WTC11 (cell line): ENCODE data around the gene TRMT11. TPM values are rescaled to one million over a fixed set of nuclear protein-coding genes. Genes with fewer than 3 reads are reported as not detected.

Experiments used
- ATAC-seq: fragments of 200-7000 bp; cut with Tn5 transposase; 2 replicates; pipeline ENCODE4 v1.10.0; 2021; ENCODE audit warnings: mild to moderate bottlenecking, moderate library complexity
- CTCF ChIA-PET: fragments of 300-600 bp; sonication (Branson Sonifier 250); formaldehyde crosslinking; loops from one replicate; lab custom pipeline; 2021; ENCODE audit warnings: antibody characterized with exemption; lab: Charles Lee
- POLR2A ChIA-PET: fragments of 350-600 bp; sonication (Branson Sonifier 250); formaldehyde crosslinking; loops from one replicate; lab custom pipeline; 2021; ENCODE audit warnings: antibody characterized with exemption; lab: Charles Lee
- DNase-seq: peaks from one replicate; pipeline ENCODE4 v3.0.0; 2021; ENCODE audit warnings: low spot score
- H3K27ac Mint-ChIP-seq: 2 replicates; pipeline ENCODE4 v1.8.0; 2021; ENCODE audit warnings: mixed read lengths
- H3K27me3 Mint-ChIP-seq: 2 replicates; pipeline ENCODE4 v1.8.0; 2021; ENCODE audit warnings: low read depth, mild to moderate bottlenecking, moderate library complexity, mixed read lengths
- H3K36me3 Mint-ChIP-seq: 2 replicates; pipeline ENCODE4 v1.8.0; 2021; ENCODE audit warnings: mixed read lengths
- H3K4me1 Mint-ChIP-seq: 2 replicates; pipeline ENCODE4 v1.8.0; 2022; ENCODE audit warnings: mixed read lengths
- H3K4me3 Mint-ChIP-seq: 2 replicates; pipeline ENCODE4 v1.8.0; 2021; ENCODE audit warnings: mild to moderate bottlenecking, moderate library complexity, mixed read lengths
- H3K9me3 Mint-ChIP-seq: 2 replicates; pipeline ENCODE4 v1.8.0; 2021; ENCODE audit warnings: mixed read lengths
- ATF1 ChIP-seq: sonication (generic); formaldehyde crosslinking; IDR thresholded peaks from 2 replicates; pipeline ENCODE4 v1.8.1; 2023; ENCODE audit warnings: mild to moderate bottlenecking, moderate library complexity, missing genetic modification reagents
- ATF6 ChIP-seq: sonication (generic); formaldehyde crosslinking; IDR thresholded peaks from 2 replicates; pipeline ENCODE4 v1.8.1; 2023; ENCODE audit warnings: mild to moderate bottlenecking, missing genetic modification reagents
- CREM ChIP-seq: sonication (generic); formaldehyde crosslinking; IDR thresholded peaks from 2 replicates; pipeline ENCODE4 v1.8.1; 2022; ENCODE audit warnings: mild to moderate bottlenecking, missing genetic modification reagents, moderate library complexity
- ELF4 ChIP-seq: sonication (generic); formaldehyde crosslinking; IDR thresholded peaks from 2 replicates; pipeline ENCODE4 v1.8.1; 2022; ENCODE audit warnings: low read depth, mild to moderate bottlenecking, moderate library complexity, missing genetic modification reagents
- FOXJ3 ChIP-seq: sonication (generic); formaldehyde crosslinking; IDR thresholded peaks from 2 replicates; pipeline ENCODE4 v1.9.0; 2021; ENCODE audit warnings: missing genetic modification reagents, mild to moderate bottlenecking, borderline replicate concordance
- FOXK1 ChIP-seq: sonication (generic); formaldehyde crosslinking; IDR thresholded peaks from 2 replicates; pipeline ENCODE4 v1.8.0; 2022; ENCODE audit warnings: mild to moderate bottlenecking, moderate library complexity, missing genetic modification reagents
- IRF2 ChIP-seq: sonication (generic); formaldehyde crosslinking; IDR thresholded peaks from 2 replicates; pipeline ENCODE4 v1.8.0; 2022; ENCODE audit warnings: low read depth, missing genetic modification reagents, borderline replicate concordance
- JUN ChIP-seq: sonication (generic); formaldehyde crosslinking; IDR thresholded peaks from 2 replicates; pipeline ENCODE4 v1.8.0; 2023; ENCODE audit warnings: mild to moderate bottlenecking, missing genetic modification reagents
- MYBL2 ChIP-seq: sonication (generic); formaldehyde crosslinking; IDR thresholded peaks from 2 replicates; pipeline ENCODE4 v1.8.1; 2023; ENCODE audit warnings: mild to moderate bottlenecking, moderate library complexity, missing genetic modification reagents
- NFATC4 ChIP-seq: fragments of 250-450 bp; sonication (Bioruptor Pico); IDR thresholded peaks from 2 replicates; pipeline ENCODE4 v1.9.0; 2021; ENCODE audit warnings: mild to moderate bottlenecking
- NR2C2 ChIP-seq: sonication (generic); formaldehyde crosslinking; IDR thresholded peaks from 2 replicates; pipeline ENCODE4 v1.8.0; 2022; ENCODE audit warnings: mild to moderate bottlenecking, missing genetic modification reagents
- TEAD1 ChIP-seq: sonication (generic); formaldehyde crosslinking; IDR thresholded peaks from 2 replicates; pipeline ENCODE4 v1.8.0; 2022; ENCODE audit warnings: mild to moderate bottlenecking, missing genetic modification reagents
- TEAD4 ChIP-seq: sonication (generic); formaldehyde crosslinking; IDR thresholded peaks from 2 replicates; pipeline ENCODE4 v1.8.0; 2022; ENCODE audit warnings: mild to moderate bottlenecking, missing genetic modification reagents
- ZBTB43 ChIP-seq: sonication (generic); formaldehyde crosslinking; IDR thresholded peaks from 2 replicates; pipeline ENCODE4 v1.8.1; 2023; ENCODE audit warnings: mild to moderate bottlenecking, missing genetic modification reagents
- ZMAT4 ChIP-seq: fragments of 250-450 bp; sonication (Bioruptor Pico); IDR thresholded peaks from 2 replicates; pipeline ENCODE4 v1.9.0; 2021; ENCODE audit warnings: mild to moderate bottlenecking
- ZNF232 ChIP-seq: sonication (generic); formaldehyde crosslinking; IDR thresholded peaks from 2 replicates; pipeline ENCODE4 v1.8.0; 2022; ENCODE audit warnings: mild to moderate bottlenecking, missing genetic modification reagents
- ZNF263 ChIP-seq: sonication (generic); formaldehyde crosslinking; IDR thresholded peaks from 2 replicates; pipeline ENCODE4 v1.8.1; 2022; ENCODE audit warnings: low read depth, mild to moderate bottlenecking, moderate library complexity, missing genetic modification reagents
- ZNF396 ChIP-seq: fragments of 250-450 bp; sonication (Bioruptor Pico); IDR thresholded peaks from 2 replicates; pipeline ENCODE4 v1.8.0; 2021; ENCODE audit warnings: mild to moderate bottlenecking, moderate library complexity, borderline replicate concordance
- total RNA-seq: library from RNA; stranded (reverse); gene quantifications from 3 replicates; pipeline ENCODE4 v1.2.3, GENCODE V29; 2021
- TF ChIP-seq, protein P1 (sequence below): fragments of 250-450 bp; sonication (Bioruptor Pico); IDR thresholded peaks from 2 replicates; pipeline ENCODE4 v1.9.0; 2021; ENCODE audit warnings: mild to moderate bottlenecking
- TF ChIP-seq, protein P2 (sequence below): fragments of 250-450 bp; sonication (Bioruptor Pico); IDR thresholded peaks from 2 replicates; pipeline ENCODE4 v2.1.2; 2022; ENCODE audit warnings: mild to moderate bottlenecking, moderate library complexity
- TF ChIP-seq, protein P3 (sequence below): sonication (generic); formaldehyde crosslinking; IDR thresholded peaks from 2 replicates; pipeline ENCODE4 v1.8.0; 2023; ENCODE audit warnings: mild to moderate bottlenecking, missing genetic modification reagents
- TF ChIP-seq, protein P4 (sequence below): sonication (generic); formaldehyde crosslinking; IDR thresholded peaks from 2 replicates; pipeline ENCODE4 v1.8.1; 2022; ENCODE audit warnings: mild to moderate bottlenecking, moderate library complexity, missing genetic modification reagents

Gene TRMT11
- total RNA-seq, 1 experiment from 2014 or later = 32.3 TPM

DNA sequence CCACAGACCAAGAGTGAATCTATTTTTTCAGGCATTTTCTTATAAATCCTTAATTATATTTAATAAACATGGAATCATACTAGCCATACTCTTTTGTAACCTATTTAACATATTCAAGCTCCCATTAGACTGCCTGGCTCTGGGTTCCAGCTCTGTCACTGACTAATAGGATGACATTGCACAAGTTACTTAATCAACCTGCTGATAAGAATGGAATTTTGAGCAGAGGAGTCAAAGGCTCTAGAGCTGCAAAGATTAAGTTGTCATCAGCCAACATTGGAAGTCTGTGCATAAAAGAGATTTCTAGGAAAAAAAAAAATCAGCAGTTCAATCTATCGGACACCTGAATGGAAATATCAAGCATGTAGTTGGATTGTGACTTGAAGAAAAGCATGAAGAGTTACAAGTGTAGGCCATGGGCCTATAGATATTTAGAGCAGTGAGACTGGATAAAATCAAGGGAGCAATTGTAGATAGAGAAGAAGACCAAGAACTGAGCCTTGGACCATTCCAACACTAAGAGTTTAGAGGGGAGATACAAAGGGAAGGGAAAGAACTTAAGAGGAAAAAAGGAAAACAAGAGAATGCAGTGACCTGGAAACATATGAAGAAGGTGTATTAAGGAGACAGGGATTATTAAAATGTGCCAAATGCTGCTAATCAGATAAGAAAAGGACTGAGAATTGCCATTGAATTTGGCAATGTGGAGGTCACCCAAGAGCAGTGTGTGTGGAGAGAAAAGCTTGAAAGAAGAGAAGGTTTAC lies 40.8 kb upstream of the TRMT11 start:
- peak overlapping the region; percentile 6; the same call in 1 of the 2 replicates for H3K27ac Mint-ChIP-seq
- no peaks in the 10 kb centered on the region for H3K9me3 Mint-ChIP-seq
- ChIA-PET CTCF (interaction anchor here (0.6 to 2.6 kb wide), 2 partner anchors 11 to 39 kb away, joined by 3 to 7 read pairs; partner anchors contain the start of gene HINT3), POLR2A (no interaction called here)
- TF ChIP-seq, protein P1, sequence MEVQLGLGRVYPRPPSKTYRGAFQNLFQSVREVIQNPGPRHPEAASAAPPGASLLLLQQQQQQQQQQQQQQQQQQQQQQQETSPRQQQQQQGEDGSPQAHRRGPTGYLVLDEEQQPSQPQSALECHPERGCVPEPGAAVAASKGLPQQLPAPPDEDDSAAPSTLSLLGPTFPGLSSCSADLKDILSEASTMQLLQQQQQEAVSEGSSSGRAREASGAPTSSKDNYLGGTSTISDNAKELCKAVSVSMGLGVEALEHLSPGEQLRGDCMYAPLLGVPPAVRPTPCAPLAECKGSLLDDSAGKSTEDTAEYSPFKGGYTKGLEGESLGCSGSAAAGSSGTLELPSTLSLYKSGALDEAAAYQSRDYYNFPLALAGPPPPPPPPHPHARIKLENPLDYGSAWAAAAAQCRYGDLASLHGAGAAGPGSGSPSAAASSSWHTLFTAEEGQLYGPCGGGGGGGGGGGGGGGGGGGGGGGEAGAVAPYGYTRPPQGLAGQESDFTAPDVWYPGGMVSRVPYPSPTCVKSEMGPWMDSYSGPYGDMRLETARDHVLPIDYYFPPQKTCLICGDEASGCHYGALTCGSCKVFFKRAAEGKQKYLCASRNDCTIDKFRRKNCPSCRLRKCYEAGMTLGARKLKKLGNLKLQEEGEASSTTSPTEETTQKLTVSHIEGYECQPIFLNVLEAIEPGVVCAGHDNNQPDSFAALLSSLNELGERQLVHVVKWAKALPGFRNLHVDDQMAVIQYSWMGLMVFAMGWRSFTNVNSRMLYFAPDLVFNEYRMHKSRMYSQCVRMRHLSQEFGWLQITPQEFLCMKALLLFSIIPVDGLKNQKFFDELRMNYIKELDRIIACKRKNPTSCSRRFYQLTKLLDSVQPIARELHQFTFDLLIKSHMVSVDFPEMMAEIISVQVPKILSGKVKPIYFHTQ = no peak
- TF ChIP-seq JUN (CRISPR knock-in tag) (no peak), ZNF232 (CRISPR knock-in tag) (no peak), NFATC4 (CRISPR knock-in tag) (no peak)
- DNase-seq (no peak), ATAC-seq (no peak)
- H3K27me3 Mint-ChIP-seq = no peaks in the 10 kb centered on the region; the same call in 1 of the 2 replicates
- H3K4me3 Mint-ChIP-seq = no peak overlapping the region
- no peaks in the 10 kb centered on the region for H3K36me3 Mint-ChIP-seq
- H3K4me1 Mint-ChIP-seq = peaks cover 3% of the 10 kb centered on the region; the same call in 1 of the 2 replicates

GRCh38 chr6:125947615-125948014 lies 38.7 kb upstream of the TRMT11 start:
- no peak overlapping the region for H3K27ac Mint-ChIP-seq

More at GRCh38 chr6:125947615-125948014, 38.7 kb upstream of the TRMT11 start:
- peaks cover 3% of the 10 kb centered on the region; the same call in 1 of the 2 replicates for H3K4me1 Mint-ChIP-seq
- peaks cover 9% of the 10 kb centered on the region for H3K9me3 Mint-ChIP-seq
- no peak for ATAC-seq
- CTCF ChIA-PET = interaction anchor here (1.5 kb wide), 1 partner anchor 9 kb away, joined by 4 read pairs; the partner anchor contains the start of gene HINT3
- no peak for DNase-seq
- no peaks in the 10 kb centered on the region; the same call in 1 of the 2 replicates for H3K27me3 Mint-ChIP-seq
- POLR2A ChIA-PET = interaction anchor here (0.7 kb wide), 1 partner anchor 9 kb away, joined by 3 read pairs; the partner anchor contains the start of gene HINT3
- TF ChIP-seq CREM (CRISPR knock-in tag) (no peak), JUN (CRISPR knock-in tag) (no peak), TEAD4 (CRISPR knock-in tag) (no peak), ZMAT4 (no peak), ZNF263 (CRISPR knock-in tag) (no peak), NR2C2 (CRISPR knock-in tag) (no peak), ATF6 (CRISPR knock-in tag) (no peak), TEAD1 (CRISPR knock-in tag) (no peak), ATF1 (CRISPR knock-in tag) (no peak), ZNF396 (no peak), ELF4 (CRISPR knock-in tag) (no peak), FOXK1 (CRISPR knock-in tag) (no peak), IRF2 (no peak), ZBTB43 (CRISPR knock-in tag) (no peak), FOXJ3 (CRISPR knock-in tag) (no peak), MYBL2 (no peak)
- TF ChIP-seq, protein P2, sequence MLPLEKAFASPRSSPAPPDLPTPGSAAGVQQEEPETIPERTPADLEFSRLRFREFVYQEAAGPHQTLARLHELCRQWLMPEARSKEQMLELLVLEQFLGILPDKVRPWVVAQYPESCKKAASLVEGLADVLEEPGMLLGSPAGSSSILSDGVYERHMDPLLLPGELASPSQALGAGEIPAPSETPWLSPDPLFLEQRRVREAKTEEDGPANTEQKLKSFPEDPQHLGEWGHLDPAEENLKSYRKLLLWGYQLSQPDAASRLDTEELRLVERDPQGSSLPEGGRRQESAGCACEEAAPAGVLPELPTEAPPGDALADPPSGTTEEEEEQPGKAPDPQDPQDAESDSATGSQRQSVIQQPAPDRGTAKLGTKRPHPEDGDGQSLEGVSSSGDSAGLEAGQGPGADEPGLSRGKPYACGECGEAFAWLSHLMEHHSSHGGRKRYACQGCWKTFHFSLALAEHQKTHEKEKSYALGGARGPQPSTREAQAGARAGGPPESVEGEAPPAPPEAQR = no peak
- TF ChIP-seq, protein P3, sequence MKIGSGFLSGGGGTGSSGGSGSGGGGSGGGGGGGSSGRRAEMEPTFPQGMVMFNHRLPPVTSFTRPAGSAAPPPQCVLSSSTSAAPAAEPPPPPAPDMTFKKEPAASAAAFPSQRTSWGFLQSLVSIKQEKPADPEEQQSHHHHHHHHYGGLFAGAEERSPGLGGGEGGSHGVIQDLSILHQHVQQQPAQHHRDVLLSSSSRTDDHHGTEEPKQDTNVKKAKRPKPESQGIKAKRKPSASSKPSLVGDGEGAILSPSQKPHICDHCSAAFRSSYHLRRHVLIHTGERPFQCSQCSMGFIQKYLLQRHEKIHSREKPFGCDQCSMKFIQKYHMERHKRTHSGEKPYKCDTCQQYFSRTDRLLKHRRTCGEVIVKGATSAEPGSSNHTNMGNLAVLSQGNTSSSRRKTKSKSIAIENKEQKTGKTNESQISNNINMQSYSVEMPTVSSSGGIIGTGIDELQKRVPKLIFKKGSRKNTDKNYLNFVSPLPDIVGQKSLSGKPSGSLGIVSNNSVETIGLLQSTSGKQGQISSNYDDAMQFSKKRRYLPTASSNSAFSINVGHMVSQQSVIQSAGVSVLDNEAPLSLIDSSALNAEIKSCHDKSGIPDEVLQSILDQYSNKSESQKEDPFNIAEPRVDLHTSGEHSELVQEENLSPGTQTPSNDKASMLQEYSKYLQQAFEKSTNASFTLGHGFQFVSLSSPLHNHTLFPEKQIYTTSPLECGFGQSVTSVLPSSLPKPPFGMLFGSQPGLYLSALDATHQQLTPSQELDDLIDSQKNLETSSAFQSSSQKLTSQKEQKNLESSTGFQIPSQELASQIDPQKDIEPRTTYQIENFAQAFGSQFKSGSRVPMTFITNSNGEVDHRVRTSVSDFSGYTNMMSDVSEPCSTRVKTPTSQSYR (CRISPR knock-in tag) = no peak
- TF ChIP-seq, protein P4, sequence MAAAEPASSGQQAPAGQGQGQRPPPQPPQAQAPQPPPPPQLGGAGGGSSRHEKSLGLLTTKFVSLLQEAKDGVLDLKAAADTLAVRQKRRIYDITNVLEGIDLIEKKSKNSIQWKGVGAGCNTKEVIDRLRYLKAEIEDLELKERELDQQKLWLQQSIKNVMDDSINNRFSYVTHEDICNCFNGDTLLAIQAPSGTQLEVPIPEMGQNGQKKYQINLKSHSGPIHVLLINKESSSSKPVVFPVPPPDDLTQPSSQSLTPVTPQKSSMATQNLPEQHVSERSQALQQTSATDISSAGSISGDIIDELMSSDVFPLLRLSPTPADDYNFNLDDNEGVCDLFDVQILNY (CRISPR knock-in tag) = no peak
- no peak overlapping the region for H3K4me3 Mint-ChIP-seq
- peaks cover 4% of the 10 kb centered on the region; the same call in 1 of the 2 replicates for H3K36me3 Mint-ChIP-seq
